Endothelial cell of umbilical vein (primary cell): ENCODE data around the gene EPN2. TPM values are rescaled to one million over a fixed set of nuclear protein-coding genes. Genes with fewer than 3 reads are reported as not detected.

ENCODE experiments used
- BruUV-seq: library from RNA; stranded (reverse); fragments of 400-500 nt; replicated peaks from 2 replicates; lab custom pipeline; 2021; lab: Mats Ljungman, UMichigan
- CTCF ChIA-PET: fragments of 300-600, 350-600 bp; sonication (Branson Sonifier 250); formaldehyde crosslinking; loops from one replicate; lab custom pipeline; 2021; ENCODE audit warnings: antibody characterized with exemption, inconsistent platforms; lab: Charles Lee
- POLR2A ChIA-PET: fragments of 300-600, 350-600 bp; sonication (Branson Sonifier 250); formaldehyde crosslinking; loops from one replicate; lab custom pipeline; 2021; ENCODE audit warnings: antibody characterized with exemption, inconsistent platforms; lab: Charles Lee
- DNase-seq: peaks from one replicate; pipeline ENCODE4 v3.0.0-alpha.2; 2011; ENCODE audit warnings: low read depth, low spot score
- FAIRE-seq: peaks from 2 replicates; lab custom pipeline; 2011; peaks lifted over from hg19 to GRCh38; lab: Jason Lieb, UNC
- H2AFZ ChIP-seq: 2 replicates; pipeline ENCODE4 v1.6.0; 2012; ENCODE audit warnings: low read depth, low read length, control low read depth, inconsistent platforms
- H3K27ac ChIP-seq: 2 replicates; pipeline ENCODE4 v1.5.1; 2011; ENCODE audit warnings: low read depth, mild to moderate bottlenecking, control low read depth, low read length, moderate library complexity; ENCODE audit not compliant: insufficient read depth
- H3K27me3 ChIP-seq, 2 experiments: 2 replicates each; pipeline versions ENCODE4 v1.6.0 to v1.6.1; 2011; ENCODE audit warnings: low read length in 2 of 2, mixed read lengths in 1 of 2; ENCODE audit not compliant: control insufficient read depth in 2 of 2, insufficient read depth in 2 of 2
- H3K36me3 ChIP-seq, 2 experiments: 2 replicates in 1 of 2; 3 replicates in 1 of 2; pipeline ENCODE4 v1.5.1; 2011; ENCODE audit warnings: low read length in 2 of 2, mild to moderate bottlenecking in 1 of 2, moderate library complexity in 1 of 2; ENCODE audit not compliant: control insufficient read depth in 2 of 2, insufficient read depth in 2 of 2; ENCODE audit errors: extremely low read depth in 1 of 2
- H3K4me1 ChIP-seq: 3 replicates; pipeline ENCODE4 v1.5.1; 2011; ENCODE audit warnings: mild to moderate bottlenecking, low read length; ENCODE audit not compliant: control insufficient read depth, insufficient read depth; ENCODE audit errors: extremely low read depth
- H3K4me2 ChIP-seq: 2 replicates; pipeline ENCODE4 v1.6.1; 2011; ENCODE audit warnings: low read length, control low read depth, mixed read lengths; ENCODE audit not compliant: insufficient read depth
- H3K4me3 ChIP-seq, 3 experiments: fragments of 200-600 bp in 1 of 3; sonication (generic), shearing (Covaris generic) in 1 of 3; replicated peaks in 1 of 3; 2 replicates each; pipeline ENCODE4 v1.5.1; 2011 to 2016; ENCODE audit warnings: control low read depth in 3 of 3, low read length in 3 of 3, mild to moderate bottlenecking in 2 of 3, inconsistent platforms in 1 of 3, low read depth in 1 of 3, moderate library complexity in 1 of 3; ENCODE audit not compliant: insufficient read depth in 1 of 3
- H3K79me2 ChIP-seq: 2 replicates; pipeline ENCODE4 v1.6.0; 2012; ENCODE audit warnings: low read length, inconsistent platforms; ENCODE audit not compliant: control insufficient read depth, insufficient read depth
- H3K9ac ChIP-seq: replicated peaks from 2 replicates; pipeline ENCODE3; 2011; ENCODE audit warnings: low read length, control low read depth; ENCODE audit not compliant: insufficient read depth; ENCODE audit errors: extremely low read depth
- H3K9me1 ChIP-seq: replicated peaks from 3 replicates; pipeline ENCODE4 v1.6.0; 2011; ENCODE audit warnings: mild to moderate bottlenecking, low read length; ENCODE audit not compliant: control insufficient read depth, insufficient read depth; ENCODE audit errors: extremely low read depth
- H3K9me3 ChIP-seq: replicated peaks from 2 replicates; pipeline ENCODE4 v1.5.1; 2012; ENCODE audit warnings: low read length, inconsistent platforms; ENCODE audit not compliant: control insufficient read depth, insufficient read depth
- H4K20me1 ChIP-seq: replicated peaks from 2 replicates; pipeline ENCODE3; 2011; ENCODE audit warnings: mild to moderate bottlenecking, low read length; ENCODE audit not compliant: control insufficient read depth, insufficient read depth; ENCODE audit errors: extremely low read depth
- EZH2 ChIP-seq: IDR thresholded peaks from 2 replicates; pipeline ENCODE4 v1.6.1; 2012; ENCODE audit warnings: borderline replicate concordance, low read depth, mild to moderate bottlenecking, moderate library complexity, low read length, inconsistent platforms; ENCODE audit not compliant: severe bottlenecking
- GATA2 ChIP-seq: IDR thresholded peaks from 2 replicates; pipeline ENCODE4 v1.7.0; 2011; ENCODE audit warnings: low read depth, mild to moderate bottlenecking, moderate library complexity, mixed read lengths, low read length; ENCODE audit not compliant: insufficient read length, insufficient read depth
- JUN ChIP-seq: IDR thresholded peaks from 2 replicates; pipeline ENCODE4 v1.6.1; 2011; ENCODE audit warnings: borderline replicate concordance, low read depth; ENCODE audit not compliant: insufficient read length, insufficient read depth
- MYC ChIP-seq: IDR thresholded peaks from one replicate; pipeline ENCODE4 v1.6.1; 2011; ENCODE audit warnings: mild to moderate bottlenecking, low read depth, low read length
- POLR2AphosphoS5 ChIP-seq: IDR thresholded peaks from 2 replicates; pipeline ENCODE4 v1.6.1; 2012; ENCODE audit warnings: low read depth, mild to moderate bottlenecking, control low read depth, low read length, moderate library complexity; ENCODE audit not compliant: insufficient read depth
- dilution Hi-C: fragments of 300-500 bp; cut with MboI; formaldehyde crosslinking; loops from one replicate; pipeline ENCODE4 v1.15.0; 2019; ENCODE audit warnings: low sequenced_read_pairs; ENCODE audit not compliant: extremely low pct_ligation_motif_present
- intact Hi-C: fragments of 100-400 bp; cut with micrococcal nuclease; formaldehyde crosslinking; loops from one replicate; pipeline ENCODE4 v1.10.0; 2022
- polyA plus RNA-seq, 4 experiments: library from polyadenylated mRNA; depleted of rRNA in 3 of 4; stranded (reverse) in 3 of 4; unstranded in 1 of 4; fragments of >200 nt; gene quantifications; 2 replicates each; pipeline versions ENCODE4 v1.2.1 to v1.2.3, GENCODE V29; 2011 to 2012; ENCODE audit warnings: missing spikeins in 1 of 4
- total RNA-seq: library from RNA; stranded (reverse); gene quantifications from 2 replicates; pipeline ENCODE4 v1.2.3, GENCODE V29; 2021
- TF ChIP-seq, protein P1 (sequence below): IDR thresholded peaks from 2 replicates; pipeline ENCODE4 v1.6.1; 2011; ENCODE audit not compliant: insufficient read depth, insufficient read length
- TF ChIP-seq, protein P2 (sequence below), 2 donors: IDR thresholded peaks; 1 replicate in 1 of 2; 2 replicates in 1 of 2; pipeline ENCODE4 v1.5.1; 2011; ENCODE audit warnings: low read length in 2 of 2, mild to moderate bottlenecking in 2 of 2, moderate library complexity in 2 of 2, control low read depth in 1 of 2, inconsistent platforms in 1 of 2, low read depth in 1 of 2; ENCODE audit not compliant: insufficient read depth in 1 of 2; ENCODE audit errors: extremely low read depth in 1 of 2

EPN2 gene
- total and polyA plus RNA-seq, 2 donors (not counting 3 experiments of a cell fraction or from before 2014, with no cell fraction given): 40.3 to 70.5 TPM

DNA sequence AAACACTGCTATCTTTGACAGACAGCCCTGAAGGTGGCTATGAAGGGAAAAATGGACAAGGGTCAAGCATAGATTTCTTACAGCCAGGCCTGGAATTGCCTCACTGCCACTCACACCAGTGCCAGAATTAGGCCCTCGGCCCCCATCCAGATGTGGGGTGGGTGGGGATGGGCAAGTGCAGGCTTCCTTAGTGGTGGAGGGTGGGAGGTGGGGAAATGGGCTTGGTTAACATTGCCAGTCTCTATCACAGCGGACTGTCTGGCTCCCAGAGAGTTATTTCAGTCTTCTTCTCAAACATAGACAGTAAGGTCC lies 100.5 kb downstream of the EPN2 start:
- H3K27ac ChIP-seq: no peak overlapping the region
- ChIA-PET CTCF (interaction anchor here (1.0 to 2.7 kb wide), 17 partner anchors 8 to 110 kb away, joined by 3 to 25 read pairs (median 4); partner anchors contain the start of genes B9D1 and MAPK7), POLR2A (interaction anchor here (0.9 kb wide), 1 partner anchor 83 kb away, joined by 10 read pairs; no protein-coding TSS in a partner anchor)
- H3K36me3 ChIP-seq: peaks cover 0 to 3% of the 10 kb centered on the region in 2 experiments
- H3K4me2 ChIP-seq: no peak overlapping the region
- no peaks in the 10 kb centered on the region for H3K79me2 ChIP-seq
- H3K27me3 ChIP-seq: no peaks in the 10 kb centered on the region
- DNase-seq (no peak), FAIRE-seq (no peak)
- H4K20me1 ChIP-seq: no peaks in the 10 kb centered on the region
- no peak overlapping the region for H3K4me3 ChIP-seq
- no peaks in the 10 kb centered on the region for H3K9me1 ChIP-seq
- TF ChIP-seq POLR2AphosphoS5: no peak
- no peak for TF ChIP-seq GATA2
- no peak for TF ChIP-seq EZH2
- TF ChIP-seq, protein P1, sequence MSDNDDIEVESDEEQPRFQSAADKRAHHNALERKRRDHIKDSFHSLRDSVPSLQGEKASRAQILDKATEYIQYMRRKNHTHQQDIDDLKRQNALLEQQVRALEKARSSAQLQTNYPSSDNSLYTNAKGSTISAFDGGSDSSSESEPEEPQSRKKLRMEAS: no peak
- no peak for TF ChIP-seq MYC
- no peak overlapping the region for H3K9ac ChIP-seq
- intact Hi-C loops (no loop called here), dilution Hi-C loops (no loop called here)
- H3K4me1 ChIP-seq: no peaks in the 10 kb centered on the region
- no peaks in the 10 kb centered on the region for H3K9me3 ChIP-seq
- H2AFZ ChIP-seq: no peak overlapping the region
- BruUV-seq: no TSS peak

DNA sequence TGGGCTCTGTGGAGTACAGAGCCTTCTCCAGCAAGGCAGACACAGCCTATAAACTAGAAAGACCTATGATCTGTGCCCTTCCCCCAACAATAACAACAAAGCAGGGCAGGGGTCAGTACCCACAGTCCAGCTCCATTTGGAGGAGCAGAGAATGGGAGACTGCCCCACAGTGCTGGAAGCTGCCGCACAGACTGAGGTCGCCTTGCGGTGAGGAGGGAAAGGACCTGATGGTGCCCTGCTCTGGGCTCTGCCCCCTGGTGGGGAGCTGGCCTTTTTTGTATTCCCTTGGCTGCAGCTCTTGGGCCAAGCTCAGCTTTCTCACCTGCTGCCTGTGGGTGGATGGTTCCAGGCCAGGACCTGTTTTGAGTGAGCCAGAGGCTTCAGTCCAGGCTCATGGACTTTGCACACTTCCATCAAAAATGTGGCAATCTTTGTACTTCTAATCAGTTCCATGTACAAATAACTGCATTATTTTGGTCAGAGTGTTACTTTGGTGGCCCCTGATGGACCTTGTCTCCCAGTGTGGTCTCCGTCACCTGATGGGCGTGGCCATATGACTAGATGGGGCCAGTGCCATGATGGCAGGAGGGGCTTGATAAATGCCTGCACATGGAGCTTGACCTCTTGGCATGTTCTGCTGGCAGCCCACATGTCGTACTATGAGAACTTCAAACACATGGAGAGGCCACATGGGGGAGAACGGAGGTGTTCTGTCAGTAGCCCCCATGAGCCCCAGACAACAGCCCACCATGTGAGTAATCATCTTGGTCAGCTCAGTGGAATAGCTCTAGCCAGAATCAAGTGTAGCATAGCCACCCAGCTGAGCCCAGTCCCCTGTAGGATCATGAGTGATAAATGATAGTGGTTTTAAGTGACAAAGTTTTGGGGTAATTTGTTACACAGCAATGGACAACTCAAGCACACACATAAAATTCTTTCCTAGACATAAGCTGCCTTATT lies 101.1 kb downstream of the EPN2 start:
- FAIRE-seq: peak; percentile 63
- intact Hi-C loops: no loop called here
- POLR2A ChIA-PET: no interaction called here

More for the DNA sequence above, 101.1 kb downstream of the EPN2 start:
- Histone ChIP-seq H3K4me3 (no peak overlapping the region), H3K79me2 (no peaks in the 10 kb centered on the region), H3K4me2 (no peak overlapping the region), H3K27me3 (no peaks in the 10 kb centered on the region), H3K4me1 (no peaks in the 10 kb centered on the region), H3K36me3 (peaks cover 0 to 3% of the 10 kb centered on the region in 2 experiments), H3K9me1 (no peaks in the 10 kb centered on the region), H2AFZ (no peak overlapping the region), H4K20me1 (no peaks in the 10 kb centered on the region), H3K9ac (no peak overlapping the region), H3K9me3 (no peaks in the 10 kb centered on the region), H3K27ac (no peak overlapping the region)
- CTCF ChIA-PET: interaction anchor here (0.6 to 2.7 kb wide), 23 partner anchors 8 to 109 kb away, joined by 3 to 25 read pairs (median 3); partner anchors contain the start of genes B9D1 and MAPK7
- TF ChIP-seq JUN: no peak
- TF ChIP-seq, protein P2, sequence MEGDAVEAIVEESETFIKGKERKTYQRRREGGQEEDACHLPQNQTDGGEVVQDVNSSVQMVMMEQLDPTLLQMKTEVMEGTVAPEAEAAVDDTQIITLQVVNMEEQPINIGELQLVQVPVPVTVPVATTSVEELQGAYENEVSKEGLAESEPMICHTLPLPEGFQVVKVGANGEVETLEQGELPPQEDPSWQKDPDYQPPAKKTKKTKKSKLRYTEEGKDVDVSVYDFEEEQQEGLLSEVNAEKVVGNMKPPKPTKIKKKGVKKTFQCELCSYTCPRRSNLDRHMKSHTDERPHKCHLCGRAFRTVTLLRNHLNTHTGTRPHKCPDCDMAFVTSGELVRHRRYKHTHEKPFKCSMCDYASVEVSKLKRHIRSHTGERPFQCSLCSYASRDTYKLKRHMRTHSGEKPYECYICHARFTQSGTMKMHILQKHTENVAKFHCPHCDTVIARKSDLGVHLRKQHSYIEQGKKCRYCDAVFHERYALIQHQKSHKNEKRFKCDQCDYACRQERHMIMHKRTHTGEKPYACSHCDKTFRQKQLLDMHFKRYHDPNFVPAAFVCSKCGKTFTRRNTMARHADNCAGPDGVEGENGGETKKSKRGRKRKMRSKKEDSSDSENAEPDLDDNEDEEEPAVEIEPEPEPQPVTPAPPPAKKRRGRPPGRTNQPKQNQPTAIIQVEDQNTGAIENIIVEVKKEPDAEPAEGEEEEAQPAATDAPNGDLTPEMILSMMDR (IDR thresholded peaks at IDR 0.05; ENCODE audit: extremely low read depth in 1 of 2, insufficient read depth in 1 of 2, low read depth in 1 of 2, low read length in 2 of 2): peak; percentile 71 to 86
- TF ChIP-seq GATA2: no peak
- no peak for TF ChIP-seq EZH2
- peak; percentile 66 for DNase-seq
- dilution Hi-C loops: no loop called here
- no TSS peak for BruUV-seq
